Activated T-helper 17 cell treated with anti-CD3 and anti-CD28 coated beads, Interleukin-2, amount 50 U/mL, for 72 hours (primary cell): ENCODE results near the gene SEZ6L2. TPM values are rescaled to one million over a fixed set of nuclear protein-coding genes. Genes with fewer than 3 reads are reported as not detected.
"Not testable (repeated sequence)": the region's sequence is repeated elsewhere in the genome, so short reads cannot be mapped to it uniquely, and the experiment has no call there.

Experiments
- ATAC-seq: fragments of 150-1000 bp; cut with Tn5 transposase; replicated peaks from 2 replicates; pipeline ENCODE4 v1.10.0; 2021; ENCODE audit warnings: mild to moderate bottlenecking, moderate library complexity
- H3K27ac Mint-ChIP-seq: one replicate; pipeline ENCODE4 v1.8.0; 2022; ENCODE audit warnings: mixed read lengths
- H3K27me3 Mint-ChIP-seq: one replicate; pipeline ENCODE4 v1.8.0; 2022; ENCODE audit warnings: mixed read lengths
- H3K36me3 Mint-ChIP-seq: one replicate; pipeline ENCODE4 v1.8.0; 2022; ENCODE audit warnings: low read depth, mild to moderate bottlenecking, mixed read lengths
- H3K4me1 Mint-ChIP-seq: one replicate; pipeline ENCODE4 v1.8.0; 2022; ENCODE audit warnings: mixed read lengths
- H3K4me3 Mint-ChIP-seq: one replicate; pipeline ENCODE4 v1.8.0; 2022; ENCODE audit warnings: mild to moderate bottlenecking, mixed read lengths
- H3K9me3 Mint-ChIP-seq: one replicate; pipeline ENCODE4 v1.8.0; 2022; ENCODE audit warnings: mixed read lengths
- total RNA-seq, 2 donors: library from RNA; stranded (reverse); gene quantifications; one replicate each; pipeline ENCODE4 v1.2.3, GENCODE V29; 2022

The SEZ6L2 gene
- total RNA-seq, 2 donors from 2014 or later = 0.56 TPM; not detected in 1

- Mint-ChIP-seq H3K4me1 (no peaks in the 10 kb centered on the region), H3K9me3 (no peaks in the 10 kb centered on the region), H3K36me3 (peaks cover 87% of the 10 kb centered on the region), H3K4me3 (no peak overlapping the region), H3K27ac (no peak overlapping the region), H3K27me3 (no peaks in the 10 kb centered on the region)
- peak; percentile 29 for ATAC-seq
These were observed 56.5 kb downstream of the SEZ6L2 start for GRCh38 chr16:29842732-29843346.

- Mint-ChIP-seq H3K36me3 (peaks cover 89% of the 10 kb centered on the region), H3K4me1 (no peaks in the 10 kb centered on the region), H3K9me3 (no peaks in the 10 kb centered on the region), H3K4me3 (no peak overlapping the region), H3K27ac (no peak overlapping the region), H3K27me3 (no peaks in the 10 kb centered on the region)
- ATAC-seq = no peak
These were observed 57.7 kb downstream of the SEZ6L2 start for GRCh38 chr16:29841631-29842030.

- Mint-ChIP-seq H3K27ac (peak overlapping the region; percentile 65), H3K4me3 (no peak overlapping the region), H3K4me1 (no peaks in the 10 kb centered on the region), H3K9me3 (no peaks in the 10 kb centered on the region), H3K27me3 (no peaks in the 10 kb centered on the region), H3K36me3 (peaks cover 94% of the 10 kb centered on the region)
- no peak for ATAC-seq
These were observed 59.1 kb downstream of the SEZ6L2 start for GRCh38 chr16:29840240-29840639.

GRCh38 chr16:29839822-29840221 lies 59.5 kb downstream of the SEZ6L2 start:
- ATAC-seq = no peak
- peak overlapping the region; percentile 65 for H3K27ac Mint-ChIP-seq

GRCh38 chr16:29837841-29838240 lies 61.5 kb downstream of the SEZ6L2 start:
- no peaks in the 10 kb centered on the region for H3K9me3 Mint-ChIP-seq
- H3K27me3 Mint-ChIP-seq = no peaks in the 10 kb centered on the region
- no peak for ATAC-seq
- peaks cover 95% of the 10 kb centered on the region for H3K36me3 Mint-ChIP-seq
- H3K27ac Mint-ChIP-seq = no peak overlapping the region
- no peak overlapping the region for H3K4me3 Mint-ChIP-seq
- peaks cover 7% of the 10 kb centered on the region for H3K4me1 Mint-ChIP-seq

More at GRCh38 chr16:29839822-29840221, 59.5 kb downstream of the SEZ6L2 start:
- H3K27me3 Mint-ChIP-seq = no peaks in the 10 kb centered on the region
- no peak overlapping the region for H3K4me3 Mint-ChIP-seq
- H3K4me1 Mint-ChIP-seq = no peaks in the 10 kb centered on the region
- no peaks in the 10 kb centered on the region for H3K9me3 Mint-ChIP-seq
- peaks cover 94% of the 10 kb centered on the region for H3K36me3 Mint-ChIP-seq

- Mint-ChIP-seq H3K27me3 (no peaks in the 10 kb centered on the region), H3K27ac (no peak overlapping the region), H3K4me3 (no peak overlapping the region), H3K36me3 (peaks cover 98% of the 10 kb centered on the region), H3K9me3 (no peaks in the 10 kb centered on the region), H3K4me1 (peaks cover 7% of the 10 kb centered on the region)
- no peak for ATAC-seq
These were observed 62.7 kb downstream of the SEZ6L2 start for GRCh38 chr16:29836623-29837022.

- no peaks in the 10 kb centered on the region for H3K27me3 Mint-ChIP-seq
- no peak overlapping the region for H3K27ac Mint-ChIP-seq
- no peak for ATAC-seq
- peaks cover 98% of the 10 kb centered on the region for H3K36me3 Mint-ChIP-seq
- no peaks in the 10 kb centered on the region for H3K9me3 Mint-ChIP-seq
- peaks cover 7% of the 10 kb centered on the region for H3K4me1 Mint-ChIP-seq
- no peak overlapping the region for H3K4me3 Mint-ChIP-seq
These were observed 63.4 kb downstream of the SEZ6L2 start for GRCh38 chr16:29835926-29836325.

- Mint-ChIP-seq H3K4me1 (peaks cover 16% of the 10 kb centered on the region), H3K27ac (peak overlapping the region; percentile 24), H3K4me3 (no peak overlapping the region), H3K27me3 (no peaks in the 10 kb centered on the region), H3K9me3 (no peaks in the 10 kb centered on the region), H3K36me3 (peaks cover 95% of the 10 kb centered on the region)
- peak; percentile 71 for ATAC-seq
These were observed 65.3 kb downstream of the SEZ6L2 start for GRCh38 chr16:29834079-29834478.

GRCh38 chr16:29833219-29833618 lies 66.1 kb downstream of the SEZ6L2 start:
- H3K27me3 Mint-ChIP-seq, ATAC-seq, H3K9me3 Mint-ChIP-seq, H3K4me3 Mint-ChIP-seq: not testable (repeated sequence)
- peaks cover 87% of the 10 kb centered on the region for H3K36me3 Mint-ChIP-seq
- peaks cover 16% of the 10 kb centered on the region for H3K4me1 Mint-ChIP-seq
- peak overlapping the region; percentile 24 for H3K27ac Mint-ChIP-seq

GRCh38 chr16:29831490-29831889 lies 67.9 kb downstream of the SEZ6L2 start:
- Mint-ChIP-seq H3K4me3 (no peak overlapping the region), H3K27ac (peak overlapping the region; percentile 79), H3K9me3 (no peaks in the 10 kb centered on the region)

GRCh38 chr16:29830774-29831173 lies 68.6 kb downstream of the SEZ6L2 start:
- peaks cover 26% of the 10 kb centered on the region for H3K4me1 Mint-ChIP-seq
- H3K27ac Mint-ChIP-seq = peak overlapping the region; percentile 79

More at GRCh38 chr16:29831490-29831889, 67.9 kb downstream of the SEZ6L2 start:
- Mint-ChIP-seq H3K27me3 (no peaks in the 10 kb centered on the region), H3K4me1 (peaks cover 24% of the 10 kb centered on the region), H3K36me3 (peaks cover 80% of the 10 kb centered on the region)
- no peak for ATAC-seq

GRCh38 chr16:29826342-29826695 lies 73.0 kb downstream of the SEZ6L2 start:
- H3K27me3 Mint-ChIP-seq = no peaks in the 10 kb centered on the region
- peak overlapping the region; percentile 92 for H3K27ac Mint-ChIP-seq
- H3K9me3 Mint-ChIP-seq = no peaks in the 10 kb centered on the region
- peak overlapping the region; percentile 73 for H3K4me3 Mint-ChIP-seq
- H3K36me3 Mint-ChIP-seq = peaks cover 58% of the 10 kb centered on the region
- no peak for ATAC-seq
- peaks cover 29% of the 10 kb centered on the region for H3K4me1 Mint-ChIP-seq

More at GRCh38 chr16:29830774-29831173, 68.6 kb downstream of the SEZ6L2 start:
- Mint-ChIP-seq H3K27me3 (no peaks in the 10 kb centered on the region), H3K9me3 (no peaks in the 10 kb centered on the region), H3K36me3 (peaks cover 73% of the 10 kb centered on the region), H3K4me3 (no peak overlapping the region)
- ATAC-seq = no peak

- H3K4me3 Mint-ChIP-seq = peak overlapping the region; percentile 73
- H3K9me3 Mint-ChIP-seq = no peaks in the 10 kb centered on the region
These were observed 74.0 kb downstream of the SEZ6L2 start for GRCh38 chr16:29825145-29826044.

GRCh38 chr16:29824589-29825144 lies 74.7 kb downstream of the SEZ6L2 start:
- Mint-ChIP-seq H3K27me3 (no peaks in the 10 kb centered on the region), H3K4me1 (peaks cover 24% of the 10 kb centered on the region), H3K4me3 (peak overlapping the region; percentile 73), H3K9me3 (no peaks in the 10 kb centered on the region), H3K27ac (peak overlapping the region; percentile 84), H3K36me3 (peaks cover 59% of the 10 kb centered on the region)
- ATAC-seq = peak; percentile 4

More at GRCh38 chr16:29825145-29826044, 74.0 kb downstream of the SEZ6L2 start:
- peaks cover 59% of the 10 kb centered on the region for H3K36me3 Mint-ChIP-seq
- peak overlapping the region; percentile 84 for H3K27ac Mint-ChIP-seq
- peak; percentile 57 for ATAC-seq
- H3K27me3 Mint-ChIP-seq = no peaks in the 10 kb centered on the region
- peaks cover 29% of the 10 kb centered on the region for H3K4me1 Mint-ChIP-seq
